Glutamatergic neuron (in vitro differentiated cells): ENCODE results near the gene RACK1. TPM values are rescaled to one million over a fixed set of nuclear protein-coding genes. Genes with fewer than 3 reads are reported as not detected.
A peak's percentile ranks its signal among the peaks of the same experiment; 100 is the strongest.

Source experiments
- DNase-seq: peaks from one replicate; pipeline ENCODE4 v3.0.0; 2022
- H3K27ac Mint-ChIP-seq: one replicate; pipeline ENCODE4 v1.8.0; 2020; ENCODE audit warnings: mild to moderate bottlenecking, mixed read lengths, inconsistent platforms; ENCODE audit not compliant: unreplicated experiment
- H3K27me3 Mint-ChIP-seq: one replicate; pipeline ENCODE4 v1.8.0; 2020; ENCODE audit warnings: mild to moderate bottlenecking, moderate library complexity, mixed read lengths, inconsistent platforms; ENCODE audit not compliant: unreplicated experiment
- H3K36me3 Mint-ChIP-seq: one replicate; pipeline ENCODE4 v1.8.0; 2020; ENCODE audit warnings: mild to moderate bottlenecking, mixed read lengths, inconsistent platforms; ENCODE audit not compliant: unreplicated experiment
- H3K4me1 Mint-ChIP-seq: one replicate; pipeline ENCODE4 v1.8.0; 2020; ENCODE audit warnings: mild to moderate bottlenecking, low read depth, mixed read lengths, inconsistent platforms; ENCODE audit not compliant: unreplicated experiment
- H3K4me3 Mint-ChIP-seq: one replicate; pipeline ENCODE4 v1.8.0; 2020; ENCODE audit warnings: mild to moderate bottlenecking, mixed read lengths, inconsistent platforms; ENCODE audit not compliant: unreplicated experiment
- H3K9me3 Mint-ChIP-seq: one replicate; pipeline ENCODE4 v1.8.0; 2020; ENCODE audit warnings: mild to moderate bottlenecking, moderate library complexity, mixed read lengths, inconsistent platforms; ENCODE audit not compliant: unreplicated experiment
- total RNA-seq: library from RNA; stranded (reverse); fragmentation: NEBNext Ultra II Directional; extraction: Animal tissue kit (Norgen Biotek cat#: 25700); gene quantifications from one replicate; pipeline ENCODE4 v1.2.1, GENCODE V29; 2021; ENCODE audit not compliant: unreplicated experiment
- TF ChIP-seq, protein P1 (sequence below): fragments of 200-600 bp; sonication (generic); IDR thresholded peaks from one replicate; pipeline ENCODE4 v1.5.0; 2021; ENCODE audit not compliant: partially characterized antibody, unreplicated experiment

RACK1 gene
- total RNA-seq, 1 donor from 2014 or later = 1,397 TPM

DNA sequence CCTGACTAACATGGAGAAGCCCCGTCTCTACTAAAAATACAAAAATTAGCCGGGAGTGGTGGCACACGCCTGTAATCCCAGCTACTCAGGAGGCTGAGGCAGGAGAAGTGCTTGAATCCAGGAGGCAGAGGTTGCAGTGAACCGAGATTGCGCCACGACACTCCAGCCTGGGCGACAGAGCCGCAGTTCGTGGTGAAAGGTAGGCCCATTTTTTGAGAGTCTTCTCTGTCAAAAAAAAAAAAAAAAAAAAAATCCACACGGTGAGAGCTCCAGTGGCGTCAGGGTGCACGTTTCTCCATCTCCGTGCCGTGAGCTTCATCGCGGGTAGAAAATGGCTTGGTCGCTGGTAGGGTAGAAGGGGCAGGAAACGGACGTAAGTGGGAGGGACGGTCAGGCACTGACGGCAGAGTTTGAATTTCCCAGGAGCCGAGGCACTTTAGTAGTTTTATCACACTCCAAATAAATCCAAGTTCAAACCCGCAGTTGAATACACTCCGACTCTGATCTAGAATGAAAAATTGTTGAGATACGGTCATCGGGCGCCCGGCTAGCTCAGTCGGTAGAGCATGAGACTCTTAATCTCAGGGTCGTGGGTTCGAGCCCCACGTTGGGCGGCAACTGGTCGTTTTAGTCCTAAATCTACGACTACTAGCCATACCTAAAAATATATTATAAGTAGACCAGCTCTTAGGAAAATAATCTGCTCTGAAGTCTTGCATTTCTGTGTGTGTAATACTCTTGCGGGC is 36.3 kb downstream of the RACK1 start:
- Mint-ChIP-seq H3K36me3 (peaks cover 15% of the 10 kb centered on the region), H3K9me3 (peaks cover 29% of the 10 kb centered on the region), H3K4me1 (peaks cover 11% of the 10 kb centered on the region), H3K4me3 (peak overlapping the region; percentile 96), H3K27ac (peak overlapping the region; percentile 87), H3K27me3 (peaks cover 32% of the 10 kb centered on the region)
- DNase-seq = peak; percentile 74
- TF ChIP-seq, protein P1, sequence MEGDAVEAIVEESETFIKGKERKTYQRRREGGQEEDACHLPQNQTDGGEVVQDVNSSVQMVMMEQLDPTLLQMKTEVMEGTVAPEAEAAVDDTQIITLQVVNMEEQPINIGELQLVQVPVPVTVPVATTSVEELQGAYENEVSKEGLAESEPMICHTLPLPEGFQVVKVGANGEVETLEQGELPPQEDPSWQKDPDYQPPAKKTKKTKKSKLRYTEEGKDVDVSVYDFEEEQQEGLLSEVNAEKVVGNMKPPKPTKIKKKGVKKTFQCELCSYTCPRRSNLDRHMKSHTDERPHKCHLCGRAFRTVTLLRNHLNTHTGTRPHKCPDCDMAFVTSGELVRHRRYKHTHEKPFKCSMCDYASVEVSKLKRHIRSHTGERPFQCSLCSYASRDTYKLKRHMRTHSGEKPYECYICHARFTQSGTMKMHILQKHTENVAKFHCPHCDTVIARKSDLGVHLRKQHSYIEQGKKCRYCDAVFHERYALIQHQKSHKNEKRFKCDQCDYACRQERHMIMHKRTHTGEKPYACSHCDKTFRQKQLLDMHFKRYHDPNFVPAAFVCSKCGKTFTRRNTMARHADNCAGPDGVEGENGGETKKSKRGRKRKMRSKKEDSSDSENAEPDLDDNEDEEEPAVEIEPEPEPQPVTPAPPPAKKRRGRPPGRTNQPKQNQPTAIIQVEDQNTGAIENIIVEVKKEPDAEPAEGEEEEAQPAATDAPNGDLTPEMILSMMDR = no peak

DNA sequence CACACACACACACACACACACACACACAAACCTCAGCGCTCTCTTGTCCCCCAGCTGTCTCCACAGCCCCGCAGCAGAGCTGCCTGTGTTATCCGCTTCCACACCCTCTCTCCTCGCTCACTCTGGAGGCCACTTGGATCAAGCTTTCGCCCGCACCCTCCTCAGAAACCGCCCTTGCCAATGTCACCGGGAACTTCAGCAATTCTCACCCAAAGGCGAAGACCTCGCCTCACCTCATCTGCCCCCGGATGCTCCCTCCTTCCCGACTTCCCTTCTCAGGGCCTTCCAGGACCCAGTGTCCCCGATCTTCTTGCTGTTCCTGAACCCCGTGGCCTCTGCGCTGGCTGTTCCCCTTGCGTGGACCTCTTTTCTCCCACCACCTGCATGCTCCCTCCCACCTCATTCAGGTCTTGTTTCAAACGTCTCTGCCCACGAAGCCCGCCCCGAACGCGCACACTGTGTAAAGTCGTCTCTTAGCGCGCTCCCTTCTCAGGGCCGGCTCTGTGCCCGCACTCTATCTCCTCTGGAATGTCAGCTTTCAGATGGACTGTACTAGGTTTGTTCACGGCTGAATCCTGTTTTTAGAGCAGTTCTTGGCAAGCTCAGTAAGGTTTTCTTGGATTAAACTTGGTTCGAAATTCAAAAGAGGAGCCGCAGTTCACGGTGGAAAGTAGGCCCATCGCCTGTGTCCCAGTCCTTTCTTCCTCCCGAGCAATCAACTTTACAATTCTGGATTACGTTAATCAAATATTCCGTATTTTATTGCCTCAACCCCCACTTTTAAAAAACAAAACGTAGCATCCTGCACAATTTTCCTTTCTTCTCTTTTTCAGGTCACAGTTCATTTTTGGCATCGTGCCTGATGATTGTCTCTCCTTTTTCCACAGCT is 37.7 kb downstream of the RACK1 start:
- Mint-ChIP-seq H3K4me1 (peaks cover 11% of the 10 kb centered on the region), H3K27me3 (peaks cover 34% of the 10 kb centered on the region), H3K36me3 (peaks cover 15% of the 10 kb centered on the region), H3K27ac (peak overlapping the region; percentile 87), H3K4me3 (peak overlapping the region; percentile 96), H3K9me3 (peaks cover 31% of the 10 kb centered on the region)
- no peak for DNase-seq
- TF ChIP-seq, protein P1 = no peak

DNA sequence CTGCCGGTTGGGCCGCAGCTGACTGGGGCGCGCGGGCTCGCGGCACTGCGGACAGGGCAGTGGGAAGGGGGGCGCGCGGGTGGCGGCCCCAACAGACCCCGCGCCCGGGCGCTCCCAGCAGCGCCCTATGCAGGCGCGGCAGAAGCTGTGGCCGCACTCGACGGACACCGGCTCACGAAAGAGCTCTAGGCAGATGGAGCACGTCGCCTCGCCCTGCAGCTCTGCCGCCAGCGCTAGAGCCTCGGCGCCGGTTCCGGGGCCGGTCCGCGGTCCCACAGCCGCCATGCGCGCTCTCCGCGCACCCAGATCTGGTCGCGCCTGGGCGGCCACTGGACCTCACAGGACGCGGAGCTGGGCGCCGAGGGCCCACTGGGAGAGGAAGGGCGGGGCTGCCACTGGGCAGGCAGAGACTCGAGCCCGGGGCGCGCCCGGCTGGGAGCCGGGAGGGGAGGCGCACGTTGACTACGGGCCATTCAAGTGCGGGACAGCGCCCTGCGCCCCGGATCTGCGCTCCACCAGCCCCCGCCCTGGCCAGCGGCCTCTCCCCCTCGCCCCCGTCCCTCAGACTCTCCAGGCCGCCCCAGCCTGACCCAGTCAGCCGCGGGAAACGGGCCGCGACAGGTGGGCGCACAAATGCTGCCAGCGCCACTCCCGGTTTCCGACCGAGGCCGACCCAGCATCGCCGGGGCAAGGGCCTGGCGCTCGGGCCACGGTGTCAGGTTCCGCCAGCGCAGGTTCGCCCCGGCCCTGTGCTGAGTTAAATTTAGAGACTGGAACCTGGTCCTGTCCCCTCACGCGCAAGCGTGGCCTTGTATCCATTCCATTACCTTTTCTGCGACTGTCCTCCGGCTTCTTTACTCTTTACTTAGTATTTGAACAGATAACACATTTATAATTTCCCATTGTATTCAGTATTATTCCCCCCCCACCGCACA is 38.6 kb downstream of the RACK1 start, which contains the start of gene TRIM7:
Gene TRIM7 (minus strand): TSS at position 371 of the 935 bp plus-strand sequence. CDS start 86 bp downstream, at position 285.
- peaks cover 19% of the 10 kb centered on the region for H3K4me1 Mint-ChIP-seq
- peak within 1 kb of the TSS; percentile 87 for H3K27ac Mint-ChIP-seq
- peak; percentile 59 for DNase-seq
- H3K9me3 Mint-ChIP-seq = peaks cover 31% of the 10 kb centered on the region
- peak within 1 kb of the TSS; percentile 96 for H3K4me3 Mint-ChIP-seq
- H3K27me3 Mint-ChIP-seq = peaks cover 34% of the 10 kb centered on the region
- TF ChIP-seq, protein P1 = no peak
- peaks cover 15% of the 10 kb centered on the region for H3K36me3 Mint-ChIP-seq

DNA sequence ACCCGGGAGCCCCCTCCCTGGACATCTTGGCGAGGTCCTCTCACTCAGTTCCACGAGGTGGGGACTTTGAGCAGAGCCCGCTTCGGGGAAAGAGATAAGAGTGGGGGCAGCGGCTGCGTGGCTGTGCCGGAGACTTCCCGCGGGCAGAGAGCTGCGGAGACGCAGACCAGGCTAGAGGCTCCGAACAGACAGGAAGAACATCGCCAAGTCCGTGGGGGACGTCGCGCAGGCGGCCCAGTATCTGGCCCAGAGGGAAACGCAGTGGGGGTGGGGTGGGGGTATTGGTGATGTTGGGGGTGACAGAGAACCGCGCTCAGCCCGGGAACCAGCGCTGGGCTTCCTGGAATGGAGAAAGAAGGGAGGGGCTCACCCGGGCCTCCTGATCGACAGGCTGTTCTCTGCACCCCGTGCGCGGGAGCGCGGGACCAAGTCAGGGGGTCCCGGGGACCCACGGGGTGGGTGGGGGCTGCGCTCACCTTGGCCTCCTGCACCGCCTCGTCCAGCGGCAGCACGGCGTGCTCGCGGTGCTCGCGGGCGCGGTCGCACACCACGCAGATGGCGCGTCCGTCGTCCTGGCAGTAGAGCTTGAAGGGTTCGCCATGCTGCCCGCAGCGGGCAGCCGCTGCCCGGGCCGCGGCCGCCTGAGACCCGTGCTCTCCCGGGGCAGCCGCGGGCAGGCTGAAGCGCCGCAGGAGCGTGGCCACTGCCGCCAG is 39.4 kb downstream of the RACK1 start:
- H3K27me3 Mint-ChIP-seq = peaks cover 34% of the 10 kb centered on the region
- peak; percentile 39 for DNase-seq

More for the DNA sequence above, 39.4 kb downstream of the RACK1 start:
- peaks cover 31% of the 10 kb centered on the region for H3K9me3 Mint-ChIP-seq
- H3K4me1 Mint-ChIP-seq = peaks cover 24% of the 10 kb centered on the region
- peaks cover 15% of the 10 kb centered on the region for H3K36me3 Mint-ChIP-seq
- H3K27ac Mint-ChIP-seq = no peak overlapping the region
- TF ChIP-seq, protein P1 = no peak
- peak overlapping the region; percentile 81 for H3K4me3 Mint-ChIP-seq
